GM19025 (cell line): Measurements from ENCODE around the gene STAT5B.
A peak's percentile ranks its signal among the peaks of the same experiment; 100 is the strongest.

Experiments
- ATAC-seq: cut with Tn5 transposase; IDR thresholded peaks from one replicate; pipeline ENCODE4 v1.9.1; 2021; ENCODE audit warnings: mild to moderate bottlenecking, low read depth, moderate library complexity; ENCODE audit not compliant: unreplicated experiment

Gene STAT5B

DNA sequence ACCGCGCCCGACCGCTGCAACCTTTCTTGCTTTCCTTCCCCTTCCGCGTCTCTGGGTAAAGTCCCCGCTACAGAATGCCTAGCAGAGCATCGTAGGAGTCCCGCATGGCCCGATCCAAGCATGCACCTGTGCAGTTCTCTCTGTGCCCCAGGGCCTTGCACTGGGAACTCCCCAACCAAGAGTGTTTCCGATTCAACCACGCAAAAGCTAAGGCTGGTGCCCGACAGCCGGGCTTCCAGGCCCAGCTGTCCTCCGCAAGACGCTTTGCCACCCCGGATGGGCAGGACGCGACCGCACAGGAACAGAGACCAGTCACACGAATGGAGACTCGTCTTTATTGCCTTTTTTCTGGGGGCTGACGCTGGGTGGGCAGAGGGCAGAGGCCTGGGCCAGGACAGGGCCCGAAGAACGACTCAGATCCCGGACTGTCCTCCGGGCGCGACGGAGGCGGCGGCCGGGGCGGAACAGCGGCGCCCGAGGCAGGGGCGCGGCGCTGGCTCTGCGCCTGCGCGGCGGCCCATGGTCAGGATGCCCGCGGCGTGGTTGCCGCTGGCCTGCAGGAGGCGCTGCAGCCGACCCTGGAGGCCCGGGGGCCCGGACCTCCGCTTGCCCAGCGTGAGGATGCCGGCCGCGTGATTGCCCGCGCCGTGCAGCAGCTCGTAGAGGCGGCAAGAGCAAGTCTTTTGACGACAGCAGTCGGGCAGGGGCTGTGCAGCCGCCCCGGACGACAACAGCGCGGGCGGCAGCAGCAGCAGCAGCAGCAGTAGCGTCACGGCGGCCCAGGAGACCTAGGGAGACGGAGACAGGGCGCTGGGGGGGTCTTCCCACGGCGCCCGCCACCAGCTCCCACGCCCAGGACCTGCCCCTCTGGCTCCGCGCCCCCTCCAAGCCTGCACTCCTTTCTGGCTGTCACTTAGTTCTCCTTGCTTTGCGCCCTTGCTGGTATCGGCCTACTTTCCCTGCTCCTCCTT lies 92.2 kb downstream of the STAT5B start:
- ATAC-seq: peak; percentile 45

DNA sequence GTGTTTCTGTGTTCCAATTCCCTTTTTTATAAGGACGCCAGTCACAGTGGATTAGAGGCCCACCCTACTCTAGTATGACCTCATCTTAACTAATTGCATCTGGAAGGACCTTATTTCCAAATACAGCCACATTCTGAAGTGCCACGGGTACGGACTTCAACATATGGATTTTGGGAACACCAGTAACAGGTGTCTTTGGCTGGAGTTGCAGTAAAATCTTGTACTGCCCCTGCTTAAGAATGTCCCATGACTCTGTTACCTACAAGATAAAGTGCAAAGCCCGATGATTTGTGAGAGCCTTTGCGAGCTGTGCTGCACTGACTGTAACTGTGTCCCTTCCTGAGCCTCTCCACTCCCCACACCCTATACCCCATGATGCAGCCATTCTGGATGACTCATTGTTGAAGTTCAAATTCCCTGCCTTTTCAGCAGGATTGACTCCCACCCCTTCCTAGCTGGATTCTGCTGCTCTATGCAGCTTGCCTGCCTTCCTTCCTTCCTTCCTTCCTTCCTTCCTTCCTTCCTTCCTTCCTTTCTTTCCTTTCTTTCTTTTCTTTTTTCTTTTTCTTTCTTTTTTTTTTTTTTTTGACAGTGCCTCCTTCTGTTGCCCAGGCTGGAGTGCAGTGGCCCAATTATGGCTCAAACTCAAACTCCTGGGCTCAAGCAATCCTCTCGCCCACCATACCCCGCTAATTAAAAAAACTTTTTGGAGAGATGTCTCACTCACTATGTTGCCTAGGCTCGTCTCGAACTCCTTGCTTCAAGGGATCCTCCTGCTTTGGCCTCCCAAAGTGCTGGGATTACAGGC lies 93.1 kb downstream of the STAT5B start:
- no peak for ATAC-seq

DNA sequence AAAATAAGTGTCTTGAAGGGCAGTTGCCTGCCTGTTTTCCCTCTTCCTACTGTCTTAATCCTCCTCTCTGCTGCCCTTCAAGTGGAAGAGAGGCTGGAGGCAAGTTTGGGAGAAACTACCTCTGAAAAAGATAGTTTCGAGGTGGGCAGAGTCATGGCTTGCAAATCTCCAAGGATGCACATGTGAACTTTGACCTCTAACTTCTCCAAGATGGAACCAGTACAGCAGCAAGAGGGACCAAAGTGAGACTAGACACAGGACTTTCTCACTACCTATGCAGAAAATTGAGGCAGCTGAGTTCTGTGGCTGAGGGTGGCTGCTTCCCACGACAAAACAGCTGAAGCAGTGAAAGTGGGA lies 94.4 kb downstream of the STAT5B start:
- no peak for ATAC-seq

DNA sequence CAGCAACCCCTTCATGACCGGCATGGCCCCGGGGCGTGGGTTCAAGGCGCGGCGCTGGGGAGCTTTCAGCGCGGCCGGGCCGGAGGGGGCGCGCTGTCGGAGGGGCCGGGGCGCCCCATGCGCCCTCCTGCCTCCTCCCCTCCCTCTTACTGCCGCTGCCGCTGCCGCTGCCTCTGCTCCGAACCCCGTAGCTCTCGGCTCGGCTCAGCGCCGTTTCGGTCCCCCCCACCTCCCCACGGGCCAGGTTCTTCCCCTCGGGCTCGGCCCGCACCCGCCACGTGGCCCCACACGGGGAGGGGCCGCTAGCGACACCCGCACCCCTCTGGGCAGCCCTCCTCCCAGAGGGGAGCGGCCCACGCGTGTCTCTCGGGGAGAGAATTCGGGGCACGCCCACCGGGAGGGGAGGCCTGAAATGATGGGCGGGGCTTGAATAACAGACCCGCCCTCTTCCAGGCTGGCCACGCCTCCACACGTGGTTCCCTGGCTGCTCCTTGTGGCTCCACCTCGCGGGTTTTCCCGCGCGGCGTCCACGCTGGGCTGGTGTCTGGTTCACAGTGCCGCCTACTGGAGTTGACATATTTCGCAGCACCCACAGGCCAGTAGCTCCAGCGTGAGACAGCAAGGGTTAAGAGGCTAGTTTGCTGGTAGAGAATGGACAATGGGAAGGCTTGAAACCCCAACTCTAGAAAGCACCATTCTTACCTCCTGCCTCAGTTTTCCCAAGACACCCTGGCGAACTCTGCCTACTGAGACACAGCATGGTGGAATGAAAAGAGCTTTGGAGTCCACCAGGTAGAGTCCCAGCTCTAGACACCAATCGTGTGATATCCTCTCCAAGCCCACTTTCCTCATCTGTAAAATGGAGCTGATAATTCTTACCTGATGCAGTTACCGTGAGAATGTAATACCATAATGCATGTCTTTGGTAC lies 95.0 kb downstream of the STAT5B start, which contains the start of gene KCNH4:
Gene KCNH4 (minus strand): TSS at position 221 of the 929 bp plus-strand sequence. CDS start 197 bp downstream, at position 24.
- ATAC-seq: peak; percentile 42

DNA sequence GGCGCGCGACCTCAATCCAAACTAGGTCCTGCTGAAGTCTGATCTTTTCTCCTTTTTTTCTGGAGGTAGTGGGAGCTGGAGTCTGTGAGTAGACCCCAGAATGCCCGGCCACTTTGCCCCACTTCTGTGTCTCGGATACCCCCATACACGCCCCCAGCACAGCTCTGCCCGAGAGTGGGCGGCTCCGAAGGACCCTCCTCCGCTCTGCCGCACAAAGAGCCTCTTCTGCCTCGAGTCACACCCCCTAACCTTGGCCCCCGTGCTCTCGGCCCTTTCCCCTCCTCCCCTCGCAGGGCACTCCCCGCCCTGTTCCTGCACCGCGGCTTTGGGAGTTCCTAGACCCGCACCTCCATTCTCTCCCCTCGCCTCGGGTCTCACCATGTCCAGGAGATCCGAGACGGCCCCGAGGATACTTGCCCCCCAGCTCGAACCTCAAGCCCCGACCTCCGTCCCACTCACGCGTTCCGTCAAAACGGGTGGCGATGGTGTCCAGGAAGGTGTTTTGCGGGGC lies 95.7 kb downstream of the STAT5B start:
- no peak for ATAC-seq

DNA sequence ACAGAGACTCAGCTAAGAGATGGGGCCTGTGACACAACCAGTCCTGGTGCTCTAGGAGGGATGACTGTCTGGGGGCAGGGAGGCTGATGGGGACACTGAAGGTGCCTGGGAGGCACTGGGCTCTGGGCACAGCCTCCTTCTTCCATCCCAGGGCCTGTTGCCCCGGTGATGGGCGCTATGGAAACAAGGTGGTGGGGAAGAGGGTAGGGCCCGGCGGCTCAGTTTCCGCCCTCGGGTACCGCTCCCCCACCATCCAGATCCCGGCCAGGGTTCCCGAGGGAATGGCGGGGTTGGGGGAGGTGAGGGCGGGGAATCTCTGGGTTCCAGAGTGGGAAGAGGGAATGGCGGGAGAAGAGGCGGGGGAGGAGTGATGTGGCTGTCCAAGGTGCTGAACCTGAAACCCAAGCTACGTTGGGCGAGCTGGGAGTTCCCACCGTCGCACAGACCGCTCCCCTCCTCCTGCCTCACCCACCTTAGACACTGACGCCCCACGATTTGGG lies 96.2 kb downstream of the STAT5B start:
- ATAC-seq: no peak

DNA sequence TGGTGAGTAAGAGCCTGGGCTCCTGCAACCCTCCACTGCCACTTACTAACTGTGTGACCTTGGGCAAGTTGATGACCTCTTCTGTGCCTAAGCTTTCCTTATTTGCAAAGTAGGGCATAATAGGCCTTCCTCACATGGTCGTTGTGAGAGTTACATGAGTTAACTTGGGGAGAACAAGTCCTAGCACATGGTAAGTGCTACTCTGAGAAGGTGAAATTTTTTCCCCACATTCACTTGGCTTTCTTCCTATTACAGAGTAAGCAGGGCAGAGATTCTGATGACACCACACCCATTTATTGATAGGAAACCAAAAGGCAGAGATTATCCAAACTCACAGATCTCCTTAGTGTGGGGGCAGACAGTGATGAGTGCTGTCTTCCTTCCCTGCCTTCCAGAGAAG lies 96.9 kb downstream of the STAT5B start:
- ATAC-seq: no peak

DNA sequence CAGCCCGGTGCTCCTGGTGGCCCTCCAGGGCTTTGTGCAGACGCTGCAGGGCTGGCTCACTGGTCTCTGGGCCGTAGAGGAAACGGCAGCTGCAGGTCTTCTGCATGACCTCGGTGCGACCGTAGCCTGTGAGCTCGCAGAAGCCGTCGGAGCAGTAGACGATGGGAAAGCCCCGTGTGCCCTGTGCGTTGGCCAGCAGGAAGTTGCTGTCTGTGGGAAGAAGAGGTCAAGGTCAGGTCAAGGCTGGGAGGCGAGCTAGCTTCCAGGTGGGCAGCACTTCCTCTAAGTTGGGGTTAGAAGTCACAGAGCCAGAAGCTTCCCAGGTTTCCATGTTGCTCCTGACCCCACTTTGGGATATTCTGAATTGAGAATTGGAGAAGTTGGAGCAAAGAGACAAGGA lies 97.4 kb downstream of the STAT5B start:
- ATAC-seq: no peak

DNA sequence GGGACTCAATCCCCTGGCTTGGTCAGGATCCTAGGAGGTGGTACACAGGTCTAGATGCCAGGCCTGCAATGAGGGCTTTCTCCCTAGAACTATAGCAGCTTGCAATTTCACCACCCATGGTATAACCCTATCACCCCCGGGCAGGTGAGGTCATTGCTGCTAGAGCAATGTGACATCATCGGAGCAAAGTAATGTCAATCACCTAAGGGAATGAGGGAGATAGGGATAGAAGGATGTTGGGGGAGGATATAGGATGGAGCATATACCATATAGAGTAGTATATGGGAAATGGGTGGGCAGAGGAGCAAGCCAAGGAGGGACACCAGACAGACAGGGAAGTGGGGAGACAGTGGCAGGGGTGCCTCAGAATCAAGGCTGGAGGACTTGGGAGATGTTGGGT lies 98.5 kb downstream of the STAT5B start:
- no peak for ATAC-seq

DNA sequence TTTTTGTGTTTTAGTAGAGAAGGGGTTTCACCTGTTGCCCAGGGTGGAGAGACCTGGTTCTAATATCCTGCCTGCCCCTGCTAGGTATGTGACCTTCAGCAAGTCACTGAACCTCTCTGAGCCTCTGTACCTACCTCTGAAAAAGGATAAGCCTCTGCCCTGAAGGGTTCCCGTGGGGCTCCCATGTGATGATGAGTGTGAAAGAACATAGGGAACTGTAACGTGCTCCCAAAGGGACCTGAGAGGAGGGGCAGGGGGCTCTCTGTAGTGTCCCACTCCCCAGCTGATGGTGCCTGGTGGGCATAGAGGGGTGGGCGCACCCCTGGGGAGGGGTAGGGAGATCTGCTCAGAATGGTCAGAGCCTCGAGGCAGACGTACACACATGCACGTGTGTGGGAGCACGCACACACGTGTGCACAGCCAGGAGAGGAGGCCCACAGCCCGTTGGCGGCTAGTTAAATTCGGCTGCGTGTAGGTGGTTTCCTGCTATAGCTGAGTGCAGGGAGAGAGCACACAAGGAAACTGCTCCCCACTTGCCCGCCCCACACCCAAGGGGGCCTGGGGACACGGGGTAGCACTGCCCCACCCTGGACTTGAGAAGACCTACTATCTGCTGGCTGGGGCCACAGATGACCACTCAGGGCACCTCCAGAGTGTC lies 101.9 kb downstream of the STAT5B start:
- no peak for ATAC-seq

DNA sequence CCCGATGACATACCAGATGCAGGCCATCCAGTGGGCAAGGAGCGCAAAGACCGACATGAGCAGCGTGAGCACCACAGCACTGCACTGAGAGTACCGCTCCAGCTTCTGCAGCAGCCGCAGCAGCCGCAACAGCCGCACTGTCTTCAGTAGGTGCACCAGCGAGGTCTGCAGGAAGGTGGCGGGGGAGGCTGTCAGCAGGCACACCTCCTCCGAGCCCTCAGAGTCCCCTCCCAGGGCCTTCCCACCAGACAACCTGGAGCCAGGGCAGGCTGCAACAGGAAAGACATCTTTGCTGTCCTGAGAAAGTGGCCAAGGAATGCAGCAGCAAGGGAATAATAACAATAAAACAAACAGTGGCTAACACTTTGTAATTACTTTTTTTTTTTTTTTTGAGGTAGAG lies 104.4 kb downstream of the STAT5B start:
- no peak for ATAC-seq

DNA sequence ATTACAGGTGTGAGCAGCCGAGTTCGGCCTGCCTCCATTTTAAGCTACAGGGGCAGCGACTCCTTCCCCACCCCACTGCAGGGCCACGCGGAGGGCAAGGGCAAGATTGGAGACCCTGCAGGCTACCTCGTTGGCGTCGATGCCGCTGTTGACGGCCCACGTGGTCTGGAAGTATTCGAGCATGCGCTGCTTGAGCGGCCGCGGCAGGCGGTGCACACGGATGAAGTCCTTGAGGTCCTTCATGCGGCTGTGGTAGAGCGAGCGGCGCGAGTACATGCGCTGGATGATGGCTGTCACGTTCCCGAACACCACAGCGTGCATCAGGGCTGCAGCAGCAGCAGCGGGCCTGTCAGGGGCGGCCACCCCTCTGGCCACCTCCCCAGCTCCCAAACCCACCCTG lies 106.8 kb downstream of the STAT5B start:
- no peak for ATAC-seq

DNA sequence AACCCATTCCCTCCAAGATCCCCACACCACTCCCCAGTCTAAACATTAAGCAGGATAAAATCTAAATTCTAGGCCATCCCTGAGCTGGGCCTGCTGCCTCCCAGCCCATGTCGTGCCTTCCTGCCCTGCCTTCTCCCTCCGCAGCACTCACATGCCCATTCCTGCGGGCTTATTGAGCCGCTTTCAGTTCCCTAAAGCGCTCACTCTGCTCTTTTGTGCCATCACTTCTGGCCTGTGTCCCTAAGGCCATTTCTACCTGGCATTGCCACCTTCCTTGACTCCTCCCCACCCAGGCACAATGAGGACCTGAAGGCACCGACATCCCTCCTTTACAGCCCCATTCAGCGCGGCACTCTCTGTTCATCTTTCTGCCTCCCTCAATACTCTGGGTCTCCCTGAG lies 108.4 kb downstream of the STAT5B start:
- ATAC-seq: no peak

DNA sequence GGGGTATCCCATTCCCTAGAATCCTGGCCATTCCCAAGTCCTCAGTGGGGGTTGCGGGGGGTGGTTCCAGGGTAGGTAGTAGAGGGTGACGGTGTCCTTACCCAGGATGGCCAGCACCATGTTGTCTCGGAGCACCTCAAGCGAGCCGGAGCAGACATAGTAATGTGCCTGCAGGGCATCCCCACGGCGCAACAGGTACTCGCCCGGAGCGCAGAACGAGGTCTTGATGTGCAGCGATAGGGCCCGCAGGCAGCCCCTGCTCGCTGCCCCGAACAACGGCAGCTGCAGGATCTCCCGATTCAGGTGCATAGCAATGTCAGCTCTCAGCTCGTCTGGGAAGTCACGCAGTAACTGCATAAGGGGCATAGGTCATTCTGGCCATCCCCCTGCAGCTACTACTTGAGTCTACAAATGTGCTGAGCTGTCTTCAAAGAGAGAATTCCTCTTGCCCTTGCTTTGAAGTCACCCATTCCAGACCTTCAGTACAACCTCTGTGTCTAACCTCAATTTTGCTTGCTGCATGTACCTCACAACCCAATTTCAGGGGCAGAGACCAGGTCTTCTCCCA lies 109.9 kb downstream of the STAT5B start:
- ATAC-seq: no peak

DNA sequence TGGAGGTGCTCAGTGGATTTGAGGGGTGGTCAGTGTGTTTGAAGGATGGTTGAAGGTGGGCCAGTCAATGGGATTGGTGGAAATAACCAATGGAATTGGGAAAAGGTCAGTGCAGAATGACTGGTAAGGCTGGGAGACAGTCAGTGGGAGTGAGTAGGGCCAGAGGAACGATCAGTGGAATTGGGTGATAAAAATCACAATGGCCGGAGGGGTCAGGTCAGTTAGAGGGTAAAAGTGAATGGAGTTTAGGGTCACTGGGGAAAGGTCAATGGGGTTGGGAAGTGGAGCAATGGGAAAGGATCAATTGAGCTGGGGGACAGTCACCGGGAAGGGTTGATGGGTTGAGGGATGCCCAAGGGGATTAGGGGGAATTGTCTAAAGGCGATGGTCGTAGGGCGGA lies 110.4 kb downstream of the STAT5B start:
- ATAC-seq: no peak

DNA sequence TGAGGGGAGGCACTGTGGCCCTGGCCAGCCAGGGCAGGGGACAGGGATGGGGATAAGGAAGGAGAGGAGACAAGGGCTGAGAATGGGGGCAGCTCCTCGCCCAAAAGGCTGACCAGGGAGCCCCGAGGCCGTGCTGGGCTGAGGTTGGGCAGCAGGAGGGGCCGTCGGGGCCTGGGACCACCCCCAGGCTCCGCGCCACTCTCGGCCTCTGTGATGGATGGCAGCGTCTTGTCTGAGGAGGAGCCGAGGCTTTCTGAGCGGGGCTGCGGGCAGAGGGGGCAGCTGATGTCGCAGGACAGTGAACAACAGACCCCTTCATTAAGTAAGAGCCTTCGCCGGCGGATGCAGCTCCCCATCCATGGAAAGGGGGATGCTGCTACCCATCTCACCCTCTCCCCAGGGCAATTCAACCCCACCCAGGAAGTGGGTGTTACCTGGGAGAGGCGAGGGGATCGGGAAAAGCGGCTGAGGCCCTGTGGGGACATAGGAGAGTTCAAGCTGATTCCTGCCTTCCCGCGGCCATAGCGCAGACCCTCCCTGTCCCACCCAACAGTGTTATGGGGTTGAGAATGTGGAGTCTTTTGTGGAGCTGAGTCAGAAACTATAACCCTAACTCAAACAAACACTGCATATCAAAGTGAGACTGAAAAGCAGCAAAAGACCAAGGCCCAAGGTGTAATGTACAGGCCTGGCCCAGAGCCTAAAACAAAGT lies 112.3 kb downstream of the STAT5B start:
- ATAC-seq: no peak

DNA sequence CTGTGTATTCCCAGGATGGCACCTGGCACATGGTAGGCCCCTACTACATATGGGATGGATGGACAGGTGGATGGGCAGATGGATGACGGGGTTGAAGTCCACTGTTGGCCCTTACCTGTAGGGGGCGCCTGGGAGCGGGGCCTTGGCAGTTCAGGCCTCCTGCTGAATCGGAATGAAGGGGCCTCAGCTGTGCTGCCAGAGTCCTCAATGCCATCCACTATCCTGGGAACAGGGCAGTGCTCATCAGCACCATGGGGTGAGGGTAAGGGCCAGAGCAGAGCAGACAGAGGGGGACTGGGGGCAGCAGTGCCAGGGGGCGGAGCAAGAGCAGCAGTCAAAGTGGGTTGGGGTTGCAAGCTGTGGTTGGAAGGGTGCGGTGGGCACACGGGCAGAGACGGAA lies 113.1 kb downstream of the STAT5B start:
- ATAC-seq: no peak

DNA sequence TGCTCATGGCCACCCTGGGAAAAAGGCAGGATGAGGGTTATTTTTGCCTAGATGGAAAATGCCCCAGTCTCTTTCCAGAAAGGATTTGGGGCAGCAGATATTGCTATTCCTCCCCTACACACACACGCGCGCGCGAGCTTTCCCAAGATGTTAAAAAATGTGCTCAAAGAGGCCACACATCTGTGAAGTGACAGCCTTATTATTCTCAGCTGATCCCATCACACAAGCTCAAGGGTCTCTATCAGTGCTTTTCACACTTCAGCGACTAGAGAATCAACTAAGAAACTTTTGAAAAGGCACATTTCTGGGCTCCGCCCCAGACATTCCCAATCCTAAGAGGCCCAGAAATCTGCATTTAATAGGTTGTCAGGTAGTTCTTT lies 115.7 kb downstream of the STAT5B start:
- ATAC-seq: no peak
